ENCODE data around the gene NUP37.

DNA sequence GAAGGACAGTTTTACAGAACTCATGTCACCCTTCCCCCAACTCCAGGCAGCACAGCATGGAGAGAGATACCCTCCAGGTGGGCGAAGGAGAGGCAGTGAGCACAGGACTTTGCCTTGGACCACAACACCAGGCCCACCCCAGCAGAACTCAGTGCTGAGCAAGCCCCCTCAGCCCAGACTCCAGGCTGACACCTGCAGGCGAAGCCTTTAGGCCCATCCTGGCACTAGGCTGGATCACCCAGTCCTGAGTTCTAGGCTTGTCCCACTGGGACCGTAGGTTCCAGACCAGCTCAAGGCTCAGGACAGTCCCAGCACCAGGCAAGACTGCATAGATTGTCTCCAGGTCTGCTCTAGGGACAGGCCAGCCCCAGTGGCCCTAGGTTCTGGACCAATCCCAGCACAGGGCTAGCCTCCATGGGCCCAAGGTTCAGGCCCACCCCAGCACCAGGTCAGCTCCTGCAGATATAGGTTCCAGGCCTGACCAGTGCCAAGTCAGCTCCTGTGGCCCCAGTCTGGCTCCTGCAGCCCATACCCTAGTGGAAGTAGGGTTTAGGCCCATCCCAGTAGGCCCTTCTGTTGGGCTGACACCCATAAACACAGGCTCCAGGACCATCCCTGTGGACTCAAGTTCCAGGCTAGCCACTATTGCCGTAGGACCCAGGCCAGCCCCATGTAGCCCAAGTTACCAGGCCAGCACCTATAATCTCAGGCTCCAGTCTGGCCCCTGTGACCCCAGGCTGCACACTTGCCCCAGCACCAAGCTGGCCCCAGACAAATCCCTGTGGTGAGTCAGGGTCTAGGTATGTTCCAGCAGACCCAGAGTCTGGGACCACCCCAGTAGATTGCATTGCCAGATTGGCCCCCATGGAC lies 67.5 kb downstream of the NUP37 start:
- TF ChIP-seq POLR2A (IDR thresholded peaks at IDR 0.05) (no peak), POLR2AphosphoS5 (IDR thresholded peaks at IDR 0.05) (no peak)
- TF ChIP-seq, protein P1, sequence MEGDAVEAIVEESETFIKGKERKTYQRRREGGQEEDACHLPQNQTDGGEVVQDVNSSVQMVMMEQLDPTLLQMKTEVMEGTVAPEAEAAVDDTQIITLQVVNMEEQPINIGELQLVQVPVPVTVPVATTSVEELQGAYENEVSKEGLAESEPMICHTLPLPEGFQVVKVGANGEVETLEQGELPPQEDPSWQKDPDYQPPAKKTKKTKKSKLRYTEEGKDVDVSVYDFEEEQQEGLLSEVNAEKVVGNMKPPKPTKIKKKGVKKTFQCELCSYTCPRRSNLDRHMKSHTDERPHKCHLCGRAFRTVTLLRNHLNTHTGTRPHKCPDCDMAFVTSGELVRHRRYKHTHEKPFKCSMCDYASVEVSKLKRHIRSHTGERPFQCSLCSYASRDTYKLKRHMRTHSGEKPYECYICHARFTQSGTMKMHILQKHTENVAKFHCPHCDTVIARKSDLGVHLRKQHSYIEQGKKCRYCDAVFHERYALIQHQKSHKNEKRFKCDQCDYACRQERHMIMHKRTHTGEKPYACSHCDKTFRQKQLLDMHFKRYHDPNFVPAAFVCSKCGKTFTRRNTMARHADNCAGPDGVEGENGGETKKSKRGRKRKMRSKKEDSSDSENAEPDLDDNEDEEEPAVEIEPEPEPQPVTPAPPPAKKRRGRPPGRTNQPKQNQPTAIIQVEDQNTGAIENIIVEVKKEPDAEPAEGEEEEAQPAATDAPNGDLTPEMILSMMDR (IDR thresholded peaks at IDR 0.05), result no peak
